Adipocyte (in vitro differentiated cells): ENCODE data around the gene LRP6.
"Not testable (repeated sequence)": the region's sequence is repeated elsewhere in the genome, so short reads cannot be mapped to it uniquely, and the experiment has no call there.

Source experiments
- DNase-seq: peaks from one replicate; pipeline ENCODE4 v3.0.0-alpha.2; 2015; ENCODE audit warnings: low read depth
- H3K27me3 ChIP-seq: replicated peaks from 2 replicates; pipeline ENCODE4 v1.7.0; 2013; ENCODE audit warnings: mild to moderate bottlenecking, low read length, moderate library complexity; ENCODE audit not compliant: control insufficient read depth, insufficient read depth
- H3K36me3 ChIP-seq: 2 replicates; pipeline ENCODE4 v1.7.0; 2013; ENCODE audit warnings: low read length, mild to moderate bottlenecking, moderate library complexity; ENCODE audit not compliant: control insufficient read depth, insufficient read depth, severe bottlenecking
- H3K4me1 ChIP-seq: 2 replicates; pipeline ENCODE4 v1.7.0; 2013; ENCODE audit warnings: mild to moderate bottlenecking, low read length, moderate library complexity; ENCODE audit not compliant: control insufficient read depth, insufficient read depth
- H3K4me3 ChIP-seq: 2 replicates; pipeline ENCODE4 v1.7.0; 2013; ENCODE audit warnings: mild to moderate bottlenecking, low read length, moderate library complexity
- H3K9ac ChIP-seq: 2 replicates; pipeline ENCODE4 v1.7.0; 2013; ENCODE audit warnings: mild to moderate bottlenecking, low read length, moderate library complexity
- H3K9me3 ChIP-seq: 2 replicates; pipeline ENCODE4 v1.7.0; 2013; ENCODE audit warnings: mild to moderate bottlenecking, low read length, moderate library complexity; ENCODE audit not compliant: control insufficient read depth

Gene LRP6

GRCh38 chr12:12144531-12144930 lies 122.3 kb downstream of the LRP6 start:
- not testable (repeated sequence) for DNase-seq, H3K4me1 ChIP-seq, H3K4me3 ChIP-seq, H3K9ac ChIP-seq, H3K27me3 ChIP-seq, H3K9me3 ChIP-seq
- peaks cover 27% of the 10 kb centered on the region for H3K36me3 ChIP-seq

- H3K36me3 ChIP-seq = peaks cover 8% of the 10 kb centered on the region
- no peak for DNase-seq
- H3K9ac ChIP-seq = no peak overlapping the region
- no peaks in the 10 kb centered on the region for H3K9me3 ChIP-seq
- H3K27me3 ChIP-seq = no peaks in the 10 kb centered on the region
- no peak overlapping the region for H3K4me3 ChIP-seq
- H3K4me1 ChIP-seq = no peaks in the 10 kb centered on the region
Observed at GRCh38 chr12:12141000-12141399, 125.8 kb downstream of the LRP6 start.

- H3K36me3 ChIP-seq = peaks cover 6% of the 10 kb centered on the region
- no peak overlapping the region for H3K9ac ChIP-seq
- no peak for DNase-seq
- H3K9me3 ChIP-seq = no peaks in the 10 kb centered on the region
- no peaks in the 10 kb centered on the region for H3K27me3 ChIP-seq
- H3K4me3 ChIP-seq = no peak overlapping the region
- no peaks in the 10 kb centered on the region for H3K4me1 ChIP-seq
Observed at GRCh38 chr12:12138203-12139154, 128.4 kb downstream of the LRP6 start.

- H3K36me3 ChIP-seq = peaks cover 7% of the 10 kb centered on the region
- H3K4me1 ChIP-seq = no peaks in the 10 kb centered on the region
- H3K9ac ChIP-seq = no peak overlapping the region
- no peak overlapping the region for H3K4me3 ChIP-seq
- no peaks in the 10 kb centered on the region for H3K9me3 ChIP-seq
- H3K27me3 ChIP-seq = no peaks in the 10 kb centered on the region
- no peak for DNase-seq
Observed at GRCh38 chr12:12133785-12134184, 133.1 kb downstream of the LRP6 start.

- Histone ChIP-seq H3K4me1 (no peaks in the 10 kb centered on the region), H3K9ac (no peak overlapping the region), H3K36me3 (peaks cover 10% of the 10 kb centered on the region), H3K4me3 (no peak overlapping the region), H3K9me3 (no peaks in the 10 kb centered on the region), H3K27me3 (no peaks in the 10 kb centered on the region)
- DNase-seq = no peak
Observed at GRCh38 chr12:12133259-12133658, 133.6 kb downstream of the LRP6 start.

GRCh38 chr12:12128670-12129069 lies 138.2 kb downstream of the LRP6 start:
- H3K4me1 ChIP-seq = no peaks in the 10 kb centered on the region
- no peak overlapping the region for H3K4me3 ChIP-seq
- H3K27me3 ChIP-seq = no peaks in the 10 kb centered on the region
- no peak for DNase-seq
- H3K36me3 ChIP-seq = peaks cover 40% of the 10 kb centered on the region
- no peaks in the 10 kb centered on the region for H3K9me3 ChIP-seq
- no peak overlapping the region for H3K9ac ChIP-seq

GRCh38 chr12:12127304-12127703 lies 139.5 kb downstream of the LRP6 start:
- Histone ChIP-seq H3K4me3 (no peak overlapping the region), H3K36me3 (peaks cover 40% of the 10 kb centered on the region), H3K4me1 (peaks cover 10% of the 10 kb centered on the region), H3K9ac (no peak overlapping the region), H3K27me3 (no peaks in the 10 kb centered on the region), H3K9me3 (no peaks in the 10 kb centered on the region)
- no peak for DNase-seq

- Histone ChIP-seq H3K9ac (no peak overlapping the region), H3K27me3 (no peaks in the 10 kb centered on the region), H3K4me3 (no peak overlapping the region), H3K36me3 (peaks cover 40% of the 10 kb centered on the region), H3K9me3 (no peaks in the 10 kb centered on the region), H3K4me1 (peaks cover 10% of the 10 kb centered on the region)
- no peak for DNase-seq
Observed at GRCh38 chr12:12126551-12126950, 140.3 kb downstream of the LRP6 start.

GRCh38 chr12:12123036-12123604 lies 143.7 kb downstream of the LRP6 start:
- peaks cover 44% of the 10 kb centered on the region for H3K36me3 ChIP-seq
- H3K9me3 ChIP-seq = no peaks in the 10 kb centered on the region
- no peak for DNase-seq
- no peak overlapping the region for H3K4me3 ChIP-seq
- no peak overlapping the region for H3K9ac ChIP-seq
- no peaks in the 10 kb centered on the region for H3K27me3 ChIP-seq
- peaks cover 10% of the 10 kb centered on the region for H3K4me1 ChIP-seq

GRCh38 chr12:12121061-12121460 lies 145.8 kb downstream of the LRP6 start:
- peaks cover 36% of the 10 kb centered on the region for H3K36me3 ChIP-seq
- H3K9ac ChIP-seq = no peak overlapping the region
- H3K9me3 ChIP-seq = no peaks in the 10 kb centered on the region

GRCh38 chr12:12116677-12117076 lies 150.2 kb downstream of the LRP6 start:
- no peak for DNase-seq
- Histone ChIP-seq H3K4me1 (no peaks in the 10 kb centered on the region), H3K9ac (no peak overlapping the region), H3K9me3 (no peaks in the 10 kb centered on the region), H3K36me3 (peaks cover 16% of the 10 kb centered on the region), H3K4me3 (no peak overlapping the region), H3K27me3 (no peaks in the 10 kb centered on the region)

More at GRCh38 chr12:12121061-12121460, 145.8 kb downstream of the LRP6 start:
- H3K27me3 ChIP-seq = no peaks in the 10 kb centered on the region
- H3K4me3 ChIP-seq = no peak overlapping the region
- no peak for DNase-seq
- peaks cover 10% of the 10 kb centered on the region for H3K4me1 ChIP-seq
